Middle frontal gyrus (tissue), 1 donor: ENCODE measurements around the gene IL1RL2.
A peak's percentile ranks its signal among the peaks of the same experiment; 100 is the strongest.

Source experiments
- DNase-seq: peaks from one replicate; pipeline ENCODE4 v3.0.0-alpha.2; 2015; ENCODE audit warnings: low spot score; ENCODE audit errors: extremely low spot score

IL1RL2 gene

GRCh38 chr2:102158011-102158755, 28.6 kb upstream of the IL1RL2 start:
- DNase-seq: no peak

- no peak for DNase-seq
These were observed 27.5 kb upstream of the IL1RL2 start for GRCh38 chr2:102159295-102159694.

- no peak for DNase-seq
These were observed 20.5 kb upstream of the IL1RL2 start for GRCh38 chr2:102166189-102166845.

- DNase-seq: no peak
These were observed 18.6 kb upstream of the IL1RL2 start for GRCh38 chr2:102168026-102168771.

- no peak for DNase-seq
These were observed 14.9 kb upstream of the IL1RL2 start for GRCh38 chr2:102171946-102172345.

GRCh38 chr2:102172745-102173144, 14.1 kb upstream of the IL1RL2 start:
- DNase-seq: no peak

- DNase-seq: no peak
These were observed 10.7 kb upstream of the IL1RL2 start for GRCh38 chr2:102176172-102176571.

- DNase-seq: no peak
These were observed 8.9 kb upstream of the IL1RL2 start for GRCh38 chr2:102177814-102178478.

- DNase-seq: no peak
These were observed 7.8 kb upstream of the IL1RL2 start for GRCh38 chr2:102179061-102179460.

- DNase-seq: no peak
These were observed 6.8 kb upstream of the IL1RL2 start for GRCh38 chr2:102179788-102180686.

- no peak for DNase-seq
These were observed 6.2 kb upstream of the IL1RL2 start for GRCh38 chr2:102180687-102180999.

GRCh38 chr2:102181376-102181775, 5.4 kb upstream of the IL1RL2 start:
- no peak for DNase-seq

- DNase-seq: no peak
These were observed 4.7 kb upstream of the IL1RL2 start for GRCh38 chr2:102181919-102182635.

GRCh38 chr2:102184018-102184417, 2.8 kb upstream of the IL1RL2 start:
- DNase-seq: no peak

GRCh38 chr2:102184568-102184967, 2.3 kb upstream of the IL1RL2 start:
- no peak for DNase-seq

GRCh38 chr2:102185347-102185746, 1.5 kb upstream of the IL1RL2 start:
- DNase-seq: no peak

GRCh38 chr2:102187496-102188150, 800 bp downstream of the IL1RL2 start:
- DNase-seq: peak; percentile 29

- no peak for DNase-seq
These were observed 3.7 kb downstream of the IL1RL2 start for GRCh38 chr2:102190430-102191107.

GRCh38 chr2:102191501-102191900, 4.7 kb downstream of the IL1RL2 start:
- no peak for DNase-seq
